Measurements from ENCODE around the gene TMEM45B.
"Not testable (repeated sequence)": the region's sequence is repeated elsewhere in the genome, so short reads cannot be mapped to it uniquely, and the experiment has no call there.

- TF ChIP-seq POLR2AphosphoS5 (IDR thresholded peaks at IDR 0.05); CTCF (IDR thresholded peaks at IDR 0.05); POLR2A (IDR thresholded peaks at IDR 0.05; ENCODE audit: low read depth): not testable (repeated sequence)
Observed at GRCh38 chr11:129771456-129771855, 44.2 kb upstream of the TMEM45B start.

Data from esophagus muscularis mucosa (tissue), 3 donors.